ENCODE measurements around the gene EFCAB12. TPM values are rescaled to one million over a fixed set of nuclear protein-coding genes. Genes with fewer than 3 reads are reported as not detected.

EFCAB12 gene
- total RNA-seq, 2 experiments from 2014 or later: 1.1 to 2.5 TPM

DNA sequence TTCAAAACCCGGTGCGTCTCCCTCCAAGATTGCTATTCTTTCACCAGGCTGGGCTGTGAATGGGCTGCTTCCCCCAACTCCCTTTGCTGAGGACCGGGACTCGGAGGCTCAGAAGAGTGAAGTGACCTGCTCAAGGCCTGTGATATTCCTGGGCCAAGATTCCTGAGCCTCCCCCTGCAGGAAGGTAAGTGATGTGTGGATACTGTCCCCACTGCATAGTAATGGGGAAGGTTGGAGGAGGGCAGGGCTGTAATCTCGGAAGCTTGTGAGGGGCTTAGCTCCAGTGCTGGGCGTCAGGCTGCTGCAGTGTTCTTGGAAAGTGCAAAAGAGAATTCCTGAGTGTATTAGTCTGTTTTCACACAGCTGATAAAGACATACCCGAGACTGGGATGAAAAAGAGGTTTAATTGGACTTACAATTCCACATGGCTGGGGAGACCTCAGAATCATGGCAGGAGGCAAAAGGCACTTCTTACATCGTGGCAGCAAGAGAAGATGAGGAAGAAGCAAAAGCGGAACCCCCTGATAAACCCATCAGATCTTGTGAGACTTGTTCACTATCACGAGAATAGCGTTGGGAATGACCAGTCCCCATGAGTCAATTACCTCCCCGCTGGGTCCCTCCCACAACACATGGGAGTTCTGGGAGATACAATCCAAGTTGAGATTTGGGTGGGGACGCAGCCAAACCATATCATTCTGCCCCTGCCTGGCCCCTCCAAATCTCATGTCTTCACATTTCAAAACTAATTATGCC is 67.6 kb downstream of the EFCAB12 start:
- no peaks in the 10 kb centered on the region for H3K79me2 ChIP-seq (ENCODE audit: insufficient read depth, low read depth, low read length)
- H3K9me2 ChIP-seq (ENCODE audit: insufficient read depth, low read length): no peaks in the 10 kb centered on the region
- intact Hi-C loops (cut with micrococcal nuclease; ENCODE audit: unreplicated experiment): no loop called here
- H2AFZ ChIP-seq (ENCODE audit: low read length): no peak overlapping the region
- H3K4me3 ChIP-seq (ENCODE audit: low read depth, low read length, poor library complexity, severe bottlenecking): no peak overlapping the region
- no peak for DNase-seq (ENCODE audit: low spot score)
- no peaks in the 10 kb centered on the region for H4K20me1 ChIP-seq (ENCODE audit: insufficient read depth, low read length)
- H3K27ac ChIP-seq (ENCODE audit: low read depth, low read length, poor library complexity, severe bottlenecking): no peak overlapping the region
- H3K4me1 ChIP-seq (ENCODE audit: insufficient read depth, low read length, poor library complexity, severe bottlenecking): no peaks in the 10 kb centered on the region
- ChIA-PET CTCF (ENCODE audit: unreplicated experiment) (no interaction called here), POLR2A (no interaction called here)
- no TSS peak for BruUV-seq (replicated peaks)
- no peak overlapping the region for H3K4me2 ChIP-seq (ENCODE audit: low read length)
- TF ChIP-seq, protein P1, sequence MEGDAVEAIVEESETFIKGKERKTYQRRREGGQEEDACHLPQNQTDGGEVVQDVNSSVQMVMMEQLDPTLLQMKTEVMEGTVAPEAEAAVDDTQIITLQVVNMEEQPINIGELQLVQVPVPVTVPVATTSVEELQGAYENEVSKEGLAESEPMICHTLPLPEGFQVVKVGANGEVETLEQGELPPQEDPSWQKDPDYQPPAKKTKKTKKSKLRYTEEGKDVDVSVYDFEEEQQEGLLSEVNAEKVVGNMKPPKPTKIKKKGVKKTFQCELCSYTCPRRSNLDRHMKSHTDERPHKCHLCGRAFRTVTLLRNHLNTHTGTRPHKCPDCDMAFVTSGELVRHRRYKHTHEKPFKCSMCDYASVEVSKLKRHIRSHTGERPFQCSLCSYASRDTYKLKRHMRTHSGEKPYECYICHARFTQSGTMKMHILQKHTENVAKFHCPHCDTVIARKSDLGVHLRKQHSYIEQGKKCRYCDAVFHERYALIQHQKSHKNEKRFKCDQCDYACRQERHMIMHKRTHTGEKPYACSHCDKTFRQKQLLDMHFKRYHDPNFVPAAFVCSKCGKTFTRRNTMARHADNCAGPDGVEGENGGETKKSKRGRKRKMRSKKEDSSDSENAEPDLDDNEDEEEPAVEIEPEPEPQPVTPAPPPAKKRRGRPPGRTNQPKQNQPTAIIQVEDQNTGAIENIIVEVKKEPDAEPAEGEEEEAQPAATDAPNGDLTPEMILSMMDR (conservative IDR thresholded peaks at IDR 0.05; ENCODE audit: low read length): no peak
- TF ChIP-seq EZH2phosphoT487 (IDR thresholded peaks at IDR 0.05; ENCODE audit: borderline replicate concordance, low read depth, low read length): no peak
- H3K9me3 ChIP-seq (ENCODE audit: low read length): no peaks in the 10 kb centered on the region
- no peaks in the 10 kb centered on the region for H3K36me3 ChIP-seq (ENCODE audit: insufficient read depth, low read length)

DNA sequence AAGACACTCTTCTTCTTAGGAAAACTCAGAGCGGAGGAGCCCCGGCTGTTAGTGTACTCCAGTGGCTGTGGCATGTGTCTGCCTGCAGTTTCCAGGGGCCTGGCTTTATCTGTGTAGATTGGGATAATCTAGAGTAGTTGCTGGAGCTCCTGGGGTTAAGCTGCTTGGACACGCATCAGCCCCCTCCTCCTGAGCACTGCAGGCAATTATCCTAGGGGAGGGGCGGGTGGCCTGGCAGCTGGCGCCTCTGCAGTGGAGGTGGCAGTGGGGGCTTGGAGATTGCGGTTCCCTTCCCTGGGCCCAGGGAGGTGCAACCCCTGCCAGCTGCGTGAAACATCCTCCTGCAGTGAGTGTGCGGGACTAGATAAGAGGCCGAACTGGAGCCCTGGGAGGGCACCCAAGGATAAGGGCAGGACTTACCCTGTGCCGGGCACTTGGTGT is 68.2 kb downstream of the EFCAB12 start:
- intact Hi-C loops (cut with micrococcal nuclease; ENCODE audit: unreplicated experiment): no loop called here
- ChIA-PET POLR2A (no interaction called here), CTCF (ENCODE audit: unreplicated experiment) (no interaction called here)
- Histone ChIP-seq H3K4me3 (ENCODE audit: low read depth, low read length, poor library complexity, severe bottlenecking) (no peak overlapping the region), H3K27ac (ENCODE audit: low read depth, low read length, poor library complexity, severe bottlenecking) (no peak overlapping the region), H4K20me1 (ENCODE audit: insufficient read depth, low read length) (no peaks in the 10 kb centered on the region), H3K36me3 (ENCODE audit: insufficient read depth, low read length) (no peaks in the 10 kb centered on the region), H3K4me2 (ENCODE audit: low read length) (no peak overlapping the region), H3K4me1 (ENCODE audit: insufficient read depth, low read length, poor library complexity, severe bottlenecking) (no peaks in the 10 kb centered on the region), H2AFZ (ENCODE audit: low read length) (no peak overlapping the region), H3K9me2 (ENCODE audit: insufficient read depth, low read length) (no peaks in the 10 kb centered on the region), H3K9me3 (ENCODE audit: low read length) (no peaks in the 10 kb centered on the region), H3K79me2 (ENCODE audit: insufficient read depth, low read depth, low read length) (no peaks in the 10 kb centered on the region)
- BruUV-seq (replicated peaks): no TSS peak
- no peak for DNase-seq (ENCODE audit: low spot score)
- TF ChIP-seq, protein P1 (conservative IDR thresholded peaks at IDR 0.05; ENCODE audit: low read length): no peak
- TF ChIP-seq EZH2phosphoT487 (IDR thresholded peaks at IDR 0.05; ENCODE audit: borderline replicate concordance, low read depth, low read length): no peak

DNA sequence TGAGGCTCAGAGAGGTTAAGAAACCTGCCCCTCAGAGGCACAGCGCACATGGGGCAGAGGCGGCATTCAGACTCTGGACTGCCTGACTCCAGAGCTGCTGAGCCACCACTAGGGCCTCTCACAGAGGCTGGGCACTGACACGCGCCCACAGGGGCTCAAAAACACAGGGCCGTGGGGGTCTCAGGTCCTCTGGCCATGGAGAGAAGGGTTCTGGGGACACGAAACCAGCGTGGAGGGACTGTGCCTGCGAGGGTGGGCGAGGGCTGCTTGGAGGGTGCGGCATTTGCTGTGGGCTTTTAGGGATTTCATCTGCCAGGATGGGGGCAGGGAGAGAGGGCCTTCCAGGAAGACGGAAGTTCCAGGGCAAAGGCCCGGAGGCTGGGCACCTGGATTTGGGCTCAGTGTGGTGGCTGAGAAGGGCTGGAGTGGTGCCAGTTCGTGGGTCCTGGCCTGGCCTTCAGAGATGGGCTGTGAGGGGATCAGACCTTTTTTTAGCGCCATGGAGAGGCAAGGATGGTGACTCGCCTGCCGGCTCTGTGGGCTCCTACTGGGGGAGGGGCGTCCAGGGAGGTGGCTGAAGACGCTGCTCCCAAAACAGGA is 69.6 kb downstream of the EFCAB12 start:
- H3K36me3 ChIP-seq (ENCODE audit: insufficient read depth, low read length): no peaks in the 10 kb centered on the region
- TF ChIP-seq, protein P1 (conservative IDR thresholded peaks at IDR 0.05; ENCODE audit: low read length): no peak
- no peak for TF ChIP-seq EZH2phosphoT487 (IDR thresholded peaks at IDR 0.05; ENCODE audit: borderline replicate concordance, low read depth, low read length)
- POLR2A ChIA-PET: interaction anchor here (0.5 kb wide), 1 partner anchor 13 kb away, joined by 7 read pairs; no protein-coding TSS in a partner anchor
- H4K20me1 ChIP-seq (ENCODE audit: insufficient read depth, low read length): no peaks in the 10 kb centered on the region
- no peak for DNase-seq (ENCODE audit: low spot score)
- H3K9me3 ChIP-seq (ENCODE audit: low read length): no peaks in the 10 kb centered on the region
- no peak overlapping the region for H3K27ac ChIP-seq (ENCODE audit: low read depth, low read length, poor library complexity, severe bottlenecking)
- no peaks in the 10 kb centered on the region for H3K9me2 ChIP-seq (ENCODE audit: insufficient read depth, low read length)
- no peaks in the 10 kb centered on the region for H3K4me1 ChIP-seq (ENCODE audit: insufficient read depth, low read length, poor library complexity, severe bottlenecking)
- H3K4me2 ChIP-seq (ENCODE audit: low read length): no peak overlapping the region
- CTCF ChIA-PET (ENCODE audit: unreplicated experiment): no interaction called here
- no peak overlapping the region for H2AFZ ChIP-seq (ENCODE audit: low read length)
- no peak overlapping the region for H3K4me3 ChIP-seq (ENCODE audit: low read depth, low read length, poor library complexity, severe bottlenecking)
- intact Hi-C loops (cut with micrococcal nuclease; ENCODE audit: unreplicated experiment): no loop called here
- H3K79me2 ChIP-seq (ENCODE audit: insufficient read depth, low read depth, low read length): no peaks in the 10 kb centered on the region
- no TSS peak for BruUV-seq (replicated peaks)
